NCI-H1436 treated with DMSO at 0.1 percent for 48 hours (cell line): ENCODE data around the gene SMIM38.

Experiments used
- DNase-seq: peaks from one replicate; lab custom pipeline; 2025; lab: John Stamatoyannopoulos, UW

The SMIM38 gene

GRCh38 chr11:69203901-69204245 is 48.1 kb downstream of the SMIM38 start:
- DNase-seq, result no peak

DNA sequence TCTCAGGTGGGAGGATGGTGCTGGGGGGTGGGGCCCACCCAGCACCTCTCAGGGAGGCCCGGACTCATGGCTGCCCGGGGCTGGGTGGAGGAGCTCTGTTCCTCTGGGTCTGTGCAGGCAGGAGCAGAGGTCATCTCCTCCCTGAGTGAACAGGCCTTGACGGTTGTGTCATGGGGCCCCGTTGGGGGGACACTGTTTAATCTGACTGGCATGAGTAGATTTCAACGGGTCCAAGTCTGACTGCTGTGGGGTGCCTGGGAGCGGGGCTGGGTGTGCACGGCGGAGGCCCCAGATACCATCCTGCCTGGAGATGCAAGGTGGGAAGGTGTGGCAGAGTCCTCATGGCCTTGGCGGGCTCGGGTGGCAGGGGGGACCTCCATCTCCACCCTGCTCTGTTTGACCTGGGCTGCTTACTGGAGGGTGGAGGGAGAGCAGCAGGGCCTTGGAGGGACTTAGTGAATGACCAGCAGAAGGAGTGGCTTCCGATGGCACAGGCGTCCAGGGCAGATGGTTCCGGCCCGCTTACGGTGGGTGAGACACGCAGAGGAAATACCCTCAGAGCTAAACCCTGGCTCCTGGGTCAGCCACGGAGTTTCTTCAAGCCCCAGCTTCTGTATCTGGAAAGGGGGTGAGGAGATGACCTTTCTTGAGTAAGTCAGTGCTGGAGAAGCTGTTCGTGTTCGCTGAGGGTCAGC is 48.7 kb downstream of the SMIM38 start:
- no peak for DNase-seq

DNA sequence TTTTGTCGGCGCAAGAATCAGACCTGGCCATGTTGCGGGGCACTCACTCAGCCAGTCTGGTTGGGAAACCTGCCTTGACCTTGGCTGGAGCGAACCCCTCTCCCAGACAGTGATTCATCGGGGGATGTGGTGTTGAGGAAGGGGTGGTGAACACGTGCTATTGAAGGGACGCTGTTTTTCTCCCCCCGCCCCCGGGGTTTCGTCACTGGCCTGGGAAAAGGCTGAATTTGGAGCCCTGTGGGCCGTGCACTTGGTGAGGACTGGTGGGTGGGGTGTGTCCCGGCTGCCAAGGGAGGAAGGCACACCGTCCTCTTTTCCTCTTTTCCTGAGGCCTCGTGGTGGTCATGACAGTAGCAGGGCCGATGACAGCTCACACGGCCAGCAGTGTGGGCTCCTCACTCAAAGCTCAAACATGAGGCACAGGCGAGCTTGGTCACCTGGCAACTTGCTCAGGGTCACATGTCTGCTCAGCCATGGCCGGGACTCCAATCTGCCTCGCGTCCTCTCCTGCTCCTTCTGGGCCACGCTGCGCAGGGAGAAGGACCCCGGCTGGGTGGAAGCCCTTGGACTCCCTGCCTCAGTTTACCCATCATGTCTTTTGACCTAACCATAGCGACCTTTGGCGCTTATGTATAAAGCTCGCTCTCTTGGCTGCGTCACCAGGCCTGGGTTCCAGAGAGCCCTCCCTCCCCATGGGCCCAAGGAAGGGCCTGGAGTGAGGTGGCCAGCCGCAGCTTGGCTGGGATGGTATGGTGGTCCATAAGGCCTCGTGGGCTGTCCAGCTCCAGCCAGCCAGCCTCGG is 49.4 kb downstream of the SMIM38 start:
- no peak for DNase-seq
